ENCODE data around the gene ACSBG1.

ACSBG1 gene

GRCh38 chr15:78272776-78273175, 38.4 kb upstream of the ACSBG1 start:
- H3K36me3 ChIP-seq (ENCODE audit: control insufficient read depth, insufficient read depth, low read length) = no peaks in the 10 kb centered on the region
- H3K4me2 ChIP-seq (ENCODE audit: low read length) = no peak overlapping the region
- H3K4me1 ChIP-seq (ENCODE audit: control insufficient read depth, low read depth, low read length) = no peaks in the 10 kb centered on the region
- no CpG with 5 or more reads among the region's 3 CpGs for WGBS (ENCODE audit: extremely low coverage, insufficient coverage, low lambda C conversion rate)
- no peak overlapping the region for H4K8ac ChIP-seq (ENCODE audit: low read depth, low read length)
- H3K4ac ChIP-seq (ENCODE audit: low read depth, low read length) = no peak overlapping the region
- no peak for DNase-seq
- no peaks in the 10 kb centered on the region for H3K79me1 ChIP-seq (ENCODE audit: low read length)
- H2BK120ac ChIP-seq (ENCODE audit: low read depth, low read length) = no peak overlapping the region
- H3K4me3 ChIP-seq (ENCODE audit: low read length) = no peak overlapping the region
- no peaks in the 10 kb centered on the region for H3K27me3 ChIP-seq (ENCODE audit: insufficient read depth, low read length, poor library complexity)
- H3K27ac ChIP-seq (ENCODE audit: low read depth, low read length) = no peak overlapping the region
- no peak overlapping the region for H3K18ac ChIP-seq (ENCODE audit: low read length)
- no peak overlapping the region for H3K23ac ChIP-seq (ENCODE audit: low read length)
- no peaks in the 10 kb centered on the region for H3K79me2 ChIP-seq (ENCODE audit: control insufficient read depth, insufficient read depth, low read length)
- H2BK15ac ChIP-seq (replicated peaks; ENCODE audit: low read depth) = no peak overlapping the region
- H2AK5ac ChIP-seq (ENCODE audit: low read length) = no peak overlapping the region
- no peak overlapping the region for H4K5ac ChIP-seq (ENCODE audit: low read length)
- no peak overlapping the region for H3K56ac ChIP-seq (ENCODE audit: low read length)
- no peak overlapping the region for H2BK5ac ChIP-seq (ENCODE audit: low read length)
- H3K9ac ChIP-seq (ENCODE audit: low read length) = no peak overlapping the region

- Histone ChIP-seq H3K4ac (ENCODE audit: low read depth, low read length) (no peak overlapping the region), H4K5ac (ENCODE audit: low read length) (no peak overlapping the region), H3K79me1 (ENCODE audit: low read length) (no peaks in the 10 kb centered on the region), H2AK5ac (ENCODE audit: low read length) (no peak overlapping the region), H2BK120ac (ENCODE audit: low read depth, low read length) (no peak overlapping the region), H3K4me3 (ENCODE audit: low read length) (no peak overlapping the region), H3K27ac (ENCODE audit: low read depth, low read length) (no peak overlapping the region), H3K23ac (ENCODE audit: low read length) (no peak overlapping the region), H3K18ac (ENCODE audit: low read length) (no peak overlapping the region), H3K4me2 (ENCODE audit: low read length) (no peak overlapping the region), H3K56ac (ENCODE audit: low read length) (no peak overlapping the region), H2BK5ac (ENCODE audit: low read length) (no peak overlapping the region), H3K27me3 (ENCODE audit: insufficient read depth, low read length, poor library complexity) (no peaks in the 10 kb centered on the region), H3K4me1 (ENCODE audit: control insufficient read depth, low read depth, low read length) (no peaks in the 10 kb centered on the region), H3K79me2 (ENCODE audit: control insufficient read depth, insufficient read depth, low read length) (no peaks in the 10 kb centered on the region), H3K9ac (ENCODE audit: low read length) (no peak overlapping the region), H2BK15ac (replicated peaks; ENCODE audit: low read depth) (no peak overlapping the region), H3K36me3 (ENCODE audit: control insufficient read depth, insufficient read depth, low read length) (no peaks in the 10 kb centered on the region), H4K8ac (ENCODE audit: low read depth, low read length) (no peak overlapping the region)
- WGBS (ENCODE audit: extremely low coverage, insufficient coverage, low lambda C conversion rate) = no CpG with 5 or more reads among the region's 2 CpGs
- DNase-seq = no peak
Observed at GRCh38 chr15:78272316-78272715, 38.0 kb upstream of the ACSBG1 start.

GRCh38 chr15:78266806-78267205, 32.4 kb upstream of the ACSBG1 start:
- Histone ChIP-seq H3K4ac (ENCODE audit: low read depth, low read length) (no peak overlapping the region), H2BK5ac (ENCODE audit: low read length) (no peak overlapping the region), H3K9ac (ENCODE audit: low read length) (no peak overlapping the region), H2BK15ac (replicated peaks; ENCODE audit: low read depth) (no peak overlapping the region), H3K23ac (ENCODE audit: low read length) (no peak overlapping the region), H3K27me3 (ENCODE audit: insufficient read depth, low read length, poor library complexity) (no peaks in the 10 kb centered on the region), H2BK120ac (ENCODE audit: low read depth, low read length) (no peak overlapping the region), H3K27ac (ENCODE audit: low read depth, low read length) (no peak overlapping the region), H3K36me3 (ENCODE audit: control insufficient read depth, insufficient read depth, low read length) (no peaks in the 10 kb centered on the region), H3K4me2 (ENCODE audit: low read length) (no peak overlapping the region), H4K5ac (ENCODE audit: low read length) (no peak overlapping the region), H4K8ac (ENCODE audit: low read depth, low read length) (no peak overlapping the region), H3K18ac (ENCODE audit: low read length) (no peak overlapping the region), H3K79me2 (ENCODE audit: control insufficient read depth, insufficient read depth, low read length) (no peaks in the 10 kb centered on the region), H3K56ac (ENCODE audit: low read length) (no peak overlapping the region), H3K4me1 (ENCODE audit: control insufficient read depth, low read depth, low read length) (no peaks in the 10 kb centered on the region), H2AK5ac (ENCODE audit: low read length) (no peak overlapping the region), H3K4me3 (ENCODE audit: low read length) (no peak overlapping the region), H3K79me1 (ENCODE audit: low read length) (no peaks in the 10 kb centered on the region)
- DNase-seq = no peak
- no CpG with 5 or more reads among the region's 2 CpGs for WGBS (ENCODE audit: extremely low coverage, insufficient coverage, low lambda C conversion rate)

GRCh38 chr15:78266229-78266628, 31.9 kb upstream of the ACSBG1 start:
- H3K4me1 ChIP-seq (ENCODE audit: control insufficient read depth, low read depth, low read length) = no peaks in the 10 kb centered on the region
- no peak overlapping the region for H3K4ac ChIP-seq (ENCODE audit: low read depth, low read length)
- no peak overlapping the region for H3K23ac ChIP-seq (ENCODE audit: low read length)
- H3K27ac ChIP-seq (ENCODE audit: low read depth, low read length) = no peak overlapping the region
- H2AK5ac ChIP-seq (ENCODE audit: low read length) = no peak overlapping the region
- H3K56ac ChIP-seq (ENCODE audit: low read length) = no peak overlapping the region
- no peaks in the 10 kb centered on the region for H3K79me1 ChIP-seq (ENCODE audit: low read length)
- no peak for DNase-seq
- no peak overlapping the region for H3K9ac ChIP-seq (ENCODE audit: low read length)
- H3K4me2 ChIP-seq (ENCODE audit: low read length) = no peak overlapping the region
- H3K36me3 ChIP-seq (ENCODE audit: control insufficient read depth, insufficient read depth, low read length) = no peaks in the 10 kb centered on the region
- no peak overlapping the region for H2BK15ac ChIP-seq (replicated peaks; ENCODE audit: low read depth)
- H4K8ac ChIP-seq (ENCODE audit: low read depth, low read length) = no peak overlapping the region
- H4K5ac ChIP-seq (ENCODE audit: low read length) = no peak overlapping the region
- no peaks in the 10 kb centered on the region for H3K79me2 ChIP-seq (ENCODE audit: control insufficient read depth, insufficient read depth, low read length)
- no peak overlapping the region for H2BK5ac ChIP-seq (ENCODE audit: low read length)
- no peaks in the 10 kb centered on the region for H3K27me3 ChIP-seq (ENCODE audit: insufficient read depth, low read length, poor library complexity)
- no peak overlapping the region for H2BK120ac ChIP-seq (ENCODE audit: low read depth, low read length)
- H3K4me3 ChIP-seq (ENCODE audit: low read length) = no peak overlapping the region
- H3K18ac ChIP-seq (ENCODE audit: low read length) = no peak overlapping the region

- no peak overlapping the region for H2BK15ac ChIP-seq (replicated peaks; ENCODE audit: low read depth)
- H4K5ac ChIP-seq (ENCODE audit: low read length) = no peak overlapping the region
- no peak overlapping the region for H3K4ac ChIP-seq (ENCODE audit: low read depth, low read length)
- DNase-seq = no peak
- H4K8ac ChIP-seq (ENCODE audit: low read depth, low read length) = no peak overlapping the region
- H3K23ac ChIP-seq (ENCODE audit: low read length) = no peak overlapping the region
- H3K18ac ChIP-seq (ENCODE audit: low read length) = no peak overlapping the region
- H3K4me2 ChIP-seq (ENCODE audit: low read length) = no peak overlapping the region
- H3K56ac ChIP-seq (ENCODE audit: low read length) = no peak overlapping the region
- H3K79me1 ChIP-seq (ENCODE audit: low read length) = no peaks in the 10 kb centered on the region
- H3K36me3 ChIP-seq (ENCODE audit: control insufficient read depth, insufficient read depth, low read length) = no peaks in the 10 kb centered on the region
- no peak overlapping the region for H2AK5ac ChIP-seq (ENCODE audit: low read length)
- H2BK120ac ChIP-seq (ENCODE audit: low read depth, low read length) = no peak overlapping the region
- no peak overlapping the region for H3K27ac ChIP-seq (ENCODE audit: low read depth, low read length)
- no peaks in the 10 kb centered on the region for H3K79me2 ChIP-seq (ENCODE audit: control insufficient read depth, insufficient read depth, low read length)
- H3K9ac ChIP-seq (ENCODE audit: low read length) = no peak overlapping the region
- no CpG with 5 or more reads among the region's 9 CpGs for whole genome bisulfite sequencing (ENCODE audit: extremely low coverage, insufficient coverage, low lambda C conversion rate)
- H2BK5ac ChIP-seq (ENCODE audit: low read length) = no peak overlapping the region
- H3K4me3 ChIP-seq (ENCODE audit: low read length) = no peak overlapping the region
- no peaks in the 10 kb centered on the region for H3K4me1 ChIP-seq (ENCODE audit: control insufficient read depth, low read depth, low read length)
- no peaks in the 10 kb centered on the region for H3K27me3 ChIP-seq (ENCODE audit: insufficient read depth, low read length, poor library complexity)
Observed at GRCh38 chr15:78265752-78266224, 31.4 kb upstream of the ACSBG1 start.

- Histone ChIP-seq H3K23ac (ENCODE audit: low read length) (no peak overlapping the region), H4K5ac (ENCODE audit: low read length) (no peak overlapping the region), H3K79me2 (ENCODE audit: control insufficient read depth, insufficient read depth, low read length) (no peaks in the 10 kb centered on the region), H2AK5ac (ENCODE audit: low read length) (no peak overlapping the region), H3K79me1 (ENCODE audit: low read length) (no peaks in the 10 kb centered on the region), H3K27me3 (ENCODE audit: insufficient read depth, low read length, poor library complexity) (no peaks in the 10 kb centered on the region), H3K4me3 (ENCODE audit: low read length) (no peak overlapping the region), H2BK5ac (ENCODE audit: low read length) (no peak overlapping the region), H4K8ac (ENCODE audit: low read depth, low read length) (no peak overlapping the region), H3K27ac (ENCODE audit: low read depth, low read length) (no peak overlapping the region), H3K36me3 (ENCODE audit: control insufficient read depth, insufficient read depth, low read length) (no peaks in the 10 kb centered on the region), H3K4me2 (ENCODE audit: low read length) (no peak overlapping the region), H3K18ac (ENCODE audit: low read length) (no peak overlapping the region), H2BK120ac (ENCODE audit: low read depth, low read length) (no peak overlapping the region), H3K56ac (ENCODE audit: low read length) (no peak overlapping the region), H2BK15ac (replicated peaks; ENCODE audit: low read depth) (no peak overlapping the region), H3K4ac (ENCODE audit: low read depth, low read length) (no peak overlapping the region), H3K9ac (ENCODE audit: low read length) (no peak overlapping the region), H3K4me1 (ENCODE audit: control insufficient read depth, low read depth, low read length) (no peaks in the 10 kb centered on the region)
- no peak for DNase-seq
- no CpG with 5 or more reads among the region's 12 CpGs for WGBS (ENCODE audit: extremely low coverage, insufficient coverage, low lambda C conversion rate)
Observed at GRCh38 chr15:78265137-78265460, 30.7 kb upstream of the ACSBG1 start.
